HG03108 (cell line): ENCODE data around the gene CISD1.
A peak's percentile ranks its signal among the peaks of the same experiment; 100 is the strongest.
"Not testable (repeated sequence)": the region's sequence is repeated elsewhere in the genome, so short reads cannot be mapped to it uniquely, and the experiment has no call there.

Source experiments
- ATAC-seq: cut with Tn5 transposase; IDR thresholded peaks from one replicate; pipeline ENCODE4 v1.9.1; 2021; ENCODE audit warnings: moderate library complexity; ENCODE audit not compliant: unreplicated experiment

Gene CISD1

GRCh38 chr10:58268946-58269781 lies at the start of gene CISD1:
CISD1 (plus strand) TSS chr10:58269162; CDS start chr10:58269274, 112 bp downstream.
- ATAC-seq, result peak; percentile 63

DNA sequence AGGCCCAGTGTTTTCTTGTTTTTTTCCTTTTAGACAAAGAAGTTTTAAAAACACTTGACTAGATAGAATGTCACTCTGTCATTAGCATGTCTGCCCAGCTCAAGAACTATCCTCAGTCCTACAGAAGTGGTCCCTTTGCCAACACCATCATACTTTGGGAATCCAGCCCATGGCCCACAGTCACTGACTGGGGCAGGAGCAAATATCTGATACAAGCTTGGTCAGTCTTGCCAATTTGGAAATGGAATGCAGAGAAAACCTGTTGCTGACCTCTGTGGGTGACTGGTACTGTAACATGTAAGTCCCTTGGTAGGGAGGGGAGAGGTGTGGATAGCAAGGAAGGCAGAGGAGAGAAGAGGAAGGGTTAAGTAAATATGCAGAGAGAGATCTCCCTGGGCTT lies 49.1 kb upstream of the CISD1 start:
- no peak for ATAC-seq

DNA sequence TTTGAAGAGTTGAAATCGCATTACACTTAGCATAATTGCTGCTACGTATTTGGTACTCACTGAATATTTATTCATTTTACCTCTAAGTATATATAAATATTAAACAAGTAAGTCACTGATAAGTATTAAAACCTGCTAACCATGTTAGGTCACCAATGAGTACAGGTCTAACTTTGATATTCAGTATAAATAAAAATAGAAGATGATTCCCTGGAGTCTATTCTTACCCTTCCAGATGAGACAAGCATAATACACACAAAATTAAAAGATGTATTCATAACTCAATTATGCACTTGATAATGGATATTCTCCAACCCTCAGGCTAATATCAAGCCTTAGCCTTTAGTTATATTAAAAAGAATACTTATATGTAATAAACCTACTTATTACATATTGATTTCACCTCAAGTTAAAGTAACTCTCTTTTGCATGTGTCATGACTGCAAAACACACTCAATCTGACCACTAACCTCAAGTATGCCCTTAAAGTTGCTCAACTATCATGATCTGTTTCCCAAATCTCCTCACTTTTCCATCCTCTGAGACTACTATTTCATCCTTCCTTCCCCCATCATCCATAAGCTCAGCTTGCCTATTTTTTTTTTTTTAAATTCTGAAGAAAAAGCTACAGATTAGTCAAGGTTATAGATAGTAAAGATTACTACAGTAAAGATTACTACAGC lies 48.1 kb upstream of the CISD1 start:
- no peak for ATAC-seq

DNA sequence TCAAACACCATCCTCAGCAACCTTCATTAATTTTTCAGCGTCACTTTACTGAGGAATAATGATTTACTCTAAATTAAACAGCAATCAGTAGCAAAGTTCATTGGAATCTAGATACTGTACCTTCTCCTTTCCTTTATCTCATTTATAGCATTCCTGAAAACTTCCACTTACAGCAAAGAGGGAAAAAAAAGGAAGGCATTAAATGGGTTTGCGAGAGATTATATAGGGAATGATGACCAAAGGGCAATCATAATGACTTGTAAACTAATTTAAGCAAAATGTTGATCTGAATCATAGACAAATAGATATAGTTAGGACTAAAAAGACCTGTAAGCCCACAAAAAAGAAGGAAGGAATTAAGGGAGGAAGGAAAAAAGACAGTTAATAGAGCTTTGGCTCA lies 43.3 kb upstream of the CISD1 start:
- no peak for ATAC-seq

DNA sequence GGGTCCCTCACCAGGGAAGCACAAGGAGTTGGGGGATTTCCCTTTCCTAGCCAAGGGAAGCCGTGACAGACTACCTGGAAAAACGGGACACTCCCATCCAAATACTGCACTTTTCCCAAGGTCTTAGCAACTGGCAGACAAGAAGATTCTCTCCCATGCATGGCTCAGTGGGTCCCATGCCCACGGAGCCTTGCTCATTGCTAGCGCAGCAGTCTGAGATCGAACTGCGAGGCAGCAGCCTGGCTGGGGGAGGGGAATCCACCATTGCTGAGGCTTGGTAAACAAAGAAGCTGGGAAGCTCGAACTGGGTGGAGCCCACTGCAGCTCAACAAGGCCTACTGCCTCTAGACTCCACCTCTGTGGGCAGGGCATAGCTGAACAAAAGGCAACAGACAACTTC lies 39.1 kb upstream of the CISD1 start:
- ATAC-seq, result not testable (repeated sequence)

DNA sequence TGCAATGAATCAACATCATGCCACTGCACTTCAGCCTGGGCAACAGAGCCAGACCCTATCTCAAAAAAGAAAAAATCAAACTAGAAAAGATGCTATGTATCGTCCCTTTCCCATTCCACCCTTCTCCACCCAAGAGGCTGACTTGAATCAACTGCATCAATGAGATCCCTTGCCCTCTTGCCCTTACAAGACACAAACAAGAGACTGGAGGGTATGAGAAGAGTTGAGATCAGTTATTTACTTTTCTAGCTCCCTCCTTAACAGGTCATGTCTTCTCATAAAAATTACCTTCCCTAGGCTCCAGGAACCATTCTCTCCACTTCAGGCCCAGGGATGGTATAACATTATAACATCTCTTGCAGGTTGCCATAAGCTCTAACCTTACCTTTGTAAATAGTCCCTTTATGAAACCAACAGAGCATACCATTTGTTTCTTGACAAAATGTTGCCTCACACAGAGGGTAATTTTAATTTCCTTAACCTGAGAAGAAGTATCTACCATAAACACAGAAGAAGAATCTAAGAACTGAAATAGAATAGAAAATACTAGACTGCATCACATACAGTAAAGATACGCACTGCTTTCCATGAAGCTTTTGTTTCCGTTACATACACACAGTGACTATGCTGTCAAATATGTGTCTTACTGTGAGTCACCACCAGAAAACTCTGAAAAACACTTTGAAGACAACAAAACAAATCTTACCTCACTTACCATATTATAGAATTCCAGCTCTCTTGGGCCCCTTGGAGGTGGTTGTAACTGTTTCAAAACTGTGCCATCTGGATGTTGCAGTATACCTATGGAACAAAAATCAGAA lies 31.7 kb upstream of the CISD1 start:
- ATAC-seq, result no peak

GRCh38 chr10:58239561-58240169 lies 29.3 kb upstream of the CISD1 start:
- no peak for ATAC-seq

GRCh38 chr10:58240531-58240930 lies 28.4 kb upstream of the CISD1 start:
- no peak for ATAC-seq

- no peak for ATAC-seq
Measured at GRCh38 chr10:58241346-58241745, 27.6 kb upstream of the CISD1 start.

DNA sequence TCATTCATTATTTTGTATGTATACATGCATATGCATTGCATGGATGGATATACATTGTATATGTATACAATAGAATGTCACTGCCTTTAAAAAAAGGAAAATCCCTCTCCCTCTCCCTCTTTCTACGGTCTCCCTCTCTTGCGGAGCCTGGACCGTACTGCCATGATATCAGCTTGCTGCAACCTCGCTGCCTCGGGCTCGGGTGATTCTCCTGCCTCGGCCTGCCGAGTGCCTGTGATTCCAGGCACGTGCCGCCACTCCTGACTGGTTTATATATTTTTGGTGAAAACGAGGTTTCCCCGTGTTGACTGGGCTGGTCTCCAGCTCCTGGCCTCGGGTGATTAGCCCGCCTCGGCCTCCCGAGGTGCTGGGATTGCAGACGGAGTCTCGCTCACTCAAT lies 25.7 kb upstream of the CISD1 start:
- no peak for ATAC-seq

- ATAC-seq, result not testable (repeated sequence)
Measured at GRCh38 chr10:58243801-58244200, 25.2 kb upstream of the CISD1 start.

- not testable (repeated sequence) for ATAC-seq
Measured at GRCh38 chr10:58244242-58244641, 24.7 kb upstream of the CISD1 start.

DNA sequence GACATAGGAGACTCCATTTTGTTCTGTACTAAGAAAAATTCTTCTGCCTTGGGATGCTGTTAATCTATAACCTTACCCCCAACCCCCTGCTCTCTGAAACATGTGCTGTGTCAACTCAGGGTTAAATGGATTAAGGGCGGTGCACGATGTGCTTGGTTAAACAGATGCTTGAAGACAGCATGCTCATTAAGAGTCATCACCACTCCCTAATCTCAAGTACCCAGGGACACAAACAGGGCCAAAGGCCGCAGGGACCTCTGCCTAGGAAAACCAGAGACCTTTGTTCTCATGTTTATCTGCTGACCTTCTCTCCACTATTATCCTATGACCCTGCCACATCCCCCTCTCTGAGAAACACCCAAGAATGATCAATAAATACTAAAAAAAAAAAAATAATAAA lies 24.3 kb upstream of the CISD1 start:
- ATAC-seq, result not testable (repeated sequence)

DNA sequence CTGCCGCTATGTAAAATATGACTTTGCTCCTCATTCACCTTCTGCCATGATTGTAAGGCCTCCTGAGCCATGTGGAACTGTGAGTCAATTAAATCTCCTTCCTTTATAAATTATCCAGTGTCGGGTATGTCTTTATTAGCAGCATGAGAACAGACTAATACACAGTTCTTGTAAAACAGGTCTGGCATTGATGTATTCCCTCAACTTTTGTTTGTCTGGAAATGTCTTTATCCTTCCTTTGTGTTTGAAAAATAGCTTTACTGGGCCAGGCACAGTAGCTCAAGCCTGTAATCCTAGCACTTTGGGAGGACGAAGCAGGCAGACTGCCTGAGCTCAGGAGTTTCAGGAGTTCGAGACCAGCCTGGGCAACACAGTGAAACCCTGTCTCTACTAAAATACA lies 15.8 kb upstream of the CISD1 start:
- ATAC-seq, result no peak

DNA sequence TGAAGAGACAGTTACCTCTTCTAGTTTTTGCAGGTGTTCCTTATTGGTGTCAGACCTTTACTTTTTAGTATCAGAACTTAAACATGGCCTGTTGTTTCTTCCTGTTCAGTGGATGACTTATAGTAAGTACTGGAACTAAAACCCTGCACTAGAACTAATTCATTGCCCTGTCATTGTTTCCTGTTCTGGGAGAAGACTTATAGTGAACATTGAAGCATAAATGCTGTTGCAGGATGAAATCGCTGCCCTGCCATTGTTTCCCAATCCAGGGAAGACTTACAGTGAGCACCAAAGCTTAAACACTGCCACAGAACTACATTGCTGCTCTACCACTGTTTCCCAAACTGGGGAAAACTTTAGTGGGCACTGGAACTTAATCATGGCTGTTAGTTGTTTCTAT lies 14.3 kb upstream of the CISD1 start:
- ATAC-seq, result no peak

DNA sequence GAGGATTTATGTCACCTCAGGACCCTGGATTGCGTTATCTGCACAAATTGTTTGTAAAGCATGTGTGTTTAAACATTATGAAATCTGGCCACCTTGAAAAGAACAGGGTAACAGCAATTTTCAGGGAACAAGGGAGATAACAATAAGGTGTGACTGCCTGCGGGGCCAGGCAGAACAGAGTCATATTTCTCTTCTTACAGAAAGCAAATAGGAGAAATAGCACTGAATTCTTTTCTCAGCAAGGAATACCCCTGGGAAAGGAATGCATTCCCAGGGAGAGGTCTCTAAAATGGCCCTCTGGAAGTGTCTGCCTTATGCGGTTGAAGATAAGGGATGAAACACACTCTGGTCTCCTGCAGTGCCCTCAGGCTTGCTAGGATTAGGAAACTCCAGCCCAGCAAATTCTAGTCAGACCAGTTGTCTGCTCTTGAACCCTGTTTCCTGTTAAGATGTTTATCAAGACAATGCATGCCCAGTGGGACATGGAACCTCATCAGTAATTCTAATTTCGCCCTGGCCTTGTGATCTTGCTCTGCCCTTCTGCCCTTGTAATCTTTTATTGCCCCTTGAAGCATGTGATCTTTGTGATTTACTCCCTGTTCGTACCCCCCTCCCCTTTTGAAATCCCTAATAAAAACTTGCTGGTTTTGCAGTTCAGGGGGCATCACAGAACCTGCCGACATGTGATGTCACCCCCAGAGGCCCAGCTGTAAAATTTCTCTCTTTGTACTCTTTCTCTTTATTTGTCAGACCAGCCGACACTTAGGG lies 12.8 kb upstream of the CISD1 start:
- ATAC-seq, result not testable (repeated sequence)

DNA sequence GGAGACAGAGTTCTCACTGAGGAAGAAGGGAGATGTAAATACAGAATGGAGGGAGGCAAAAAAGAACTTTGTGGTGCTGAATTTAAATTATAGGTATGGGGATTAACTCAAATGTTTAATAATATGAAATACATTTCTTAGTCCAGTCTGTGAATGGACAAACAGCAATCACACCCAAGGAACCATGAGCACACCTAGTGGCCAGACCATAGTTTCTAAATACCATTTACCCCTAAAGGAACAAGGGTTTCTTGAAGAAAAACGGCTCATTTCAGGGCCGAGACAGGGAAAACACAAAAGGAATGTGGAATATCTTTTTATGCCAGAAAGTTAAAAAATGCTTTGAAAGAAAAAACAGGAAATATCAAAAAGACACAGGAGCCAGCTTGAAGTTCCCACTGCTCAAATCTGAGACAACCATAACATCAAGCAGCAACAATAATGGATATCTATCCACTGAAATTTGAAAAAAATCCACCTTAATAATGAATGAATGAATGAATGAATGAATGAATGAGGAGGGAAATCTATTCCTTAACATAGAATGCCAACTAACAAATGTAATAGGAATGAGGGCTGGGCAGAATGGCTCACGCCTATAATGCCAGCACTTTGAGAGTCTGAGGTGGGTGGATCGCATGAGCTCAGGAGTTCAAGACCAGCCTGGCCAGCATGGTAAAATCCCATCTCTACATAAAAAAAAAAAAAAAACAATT lies 9.8 kb upstream of the CISD1 start:
- no peak for ATAC-seq

DNA sequence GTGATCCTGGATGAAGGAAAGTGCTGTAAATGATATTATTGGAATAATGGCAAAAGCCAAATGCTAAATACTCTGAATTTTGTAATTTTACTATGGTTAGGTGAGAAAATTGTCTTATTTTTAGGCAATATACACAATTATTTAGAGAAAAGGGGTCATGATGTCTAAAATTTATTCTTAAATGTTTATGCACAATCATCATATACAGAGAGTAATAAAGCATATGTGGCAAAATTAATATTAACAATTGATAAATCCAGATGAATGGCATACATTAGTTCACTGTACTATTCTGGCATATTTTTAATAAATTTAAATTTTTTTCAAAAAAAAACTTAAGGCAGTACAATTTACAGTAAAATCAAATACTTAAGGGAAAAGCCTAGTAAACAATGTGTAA lies 8.6 kb upstream of the CISD1 start:
- no peak for ATAC-seq

- ATAC-seq, result no peak
Measured at GRCh38 chr10:58262766-58263165, 6.2 kb upstream of the CISD1 start.

DNA sequence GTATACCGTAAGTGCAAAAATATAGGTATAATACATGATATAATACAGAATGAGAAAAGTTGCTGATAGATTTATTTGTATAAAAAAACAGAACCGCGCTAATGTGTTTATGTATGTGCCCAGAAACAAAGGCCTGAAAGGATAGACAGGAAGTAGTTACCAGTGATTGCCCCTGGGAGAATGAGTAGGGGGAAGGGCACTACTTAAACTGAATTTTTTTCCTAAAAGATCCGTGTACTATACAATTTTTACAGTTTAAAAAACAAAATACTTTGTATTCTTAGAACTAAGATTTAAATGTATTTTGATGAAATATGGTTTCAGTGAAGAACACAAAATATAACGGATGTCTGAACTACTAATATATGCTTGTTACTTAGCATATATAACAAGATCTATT lies 4.2 kb upstream of the CISD1 start:
- ATAC-seq, result no peak
